ENCODE results near the gene PDIA5.
A peak's percentile ranks its signal among the peaks of the same experiment; 100 is the strongest.

The PDIA5 gene

DNA sequence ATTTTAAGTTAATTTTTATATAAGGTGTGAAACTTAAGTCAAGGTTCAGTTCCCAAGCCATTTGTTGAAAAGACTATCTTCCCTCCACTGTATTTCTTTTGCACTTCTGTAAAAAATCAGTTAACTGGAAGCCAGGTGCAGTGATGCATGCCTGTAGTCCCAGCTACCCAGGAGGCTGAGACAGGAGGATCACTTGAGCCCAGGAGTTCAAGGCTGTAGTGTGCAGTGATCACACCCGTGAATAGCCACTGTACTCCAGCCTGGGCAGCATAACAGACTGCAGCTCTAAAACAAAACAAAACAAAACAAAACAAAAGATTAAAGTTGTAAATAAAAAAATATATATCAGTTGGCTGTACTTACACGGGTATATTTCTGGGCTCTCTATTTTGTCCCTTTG, 101.8 kb downstream of the PDIA5 start:
- DNase-seq (ENCODE audit: low read depth, low spot score), result no peak

- no peak for DNase-seq (ENCODE audit: low read depth, low spot score)
Observed at GRCh38 chr3:123169492-123169929, 102.7 kb downstream of the PDIA5 start.

DNA sequence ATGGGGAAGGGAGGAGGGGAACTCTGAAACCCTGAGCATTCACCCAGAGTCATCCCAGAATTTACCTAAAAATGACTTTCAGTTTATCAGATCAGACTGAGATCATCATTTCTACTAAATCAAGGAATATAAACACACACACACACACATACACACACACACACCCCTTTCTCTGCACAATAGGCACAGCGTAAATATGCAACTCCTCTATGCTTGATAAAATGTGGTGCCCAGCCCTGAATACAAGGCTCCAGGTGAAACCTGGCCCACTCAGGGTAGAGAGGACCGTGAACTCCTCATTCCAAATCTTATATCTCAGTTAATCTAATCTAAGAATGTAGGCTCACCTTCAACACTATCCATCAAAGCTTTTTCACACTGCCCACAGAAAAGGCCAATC, 103.1 kb downstream of the PDIA5 start:
- DNase-seq (ENCODE audit: low read depth, low spot score), result no peak

GRCh38 chr3:123180791-123181190, 114.0 kb downstream of the PDIA5 start:
- DNase-seq (ENCODE audit: low read depth, low spot score), result no peak

- no peak for DNase-seq (ENCODE audit: low read depth, low spot score)
Observed at GRCh38 chr3:123186695-123187094, 119.9 kb downstream of the PDIA5 start.

DNA sequence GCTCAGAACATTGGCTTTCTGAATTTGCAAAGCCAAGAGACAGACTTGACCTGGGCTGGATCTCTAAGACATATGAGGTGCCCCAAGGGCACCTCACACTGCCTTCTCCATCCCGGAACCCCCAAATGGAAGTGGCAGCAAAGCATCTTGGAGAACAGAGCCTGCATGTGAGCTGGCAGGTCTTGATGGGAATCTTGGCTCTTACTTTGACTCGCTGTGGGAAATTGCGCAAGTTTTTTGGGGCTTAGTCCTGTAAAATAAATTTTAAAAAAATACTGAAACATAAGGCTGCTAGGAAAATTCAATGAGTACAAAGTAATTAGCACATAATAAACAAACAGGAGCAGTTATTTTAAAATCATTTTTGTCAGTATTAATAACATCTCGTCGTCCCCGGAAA, 121.2 kb downstream of the PDIA5 start:
- no peak for DNase-seq (ENCODE audit: low read depth, low spot score)

DNA sequence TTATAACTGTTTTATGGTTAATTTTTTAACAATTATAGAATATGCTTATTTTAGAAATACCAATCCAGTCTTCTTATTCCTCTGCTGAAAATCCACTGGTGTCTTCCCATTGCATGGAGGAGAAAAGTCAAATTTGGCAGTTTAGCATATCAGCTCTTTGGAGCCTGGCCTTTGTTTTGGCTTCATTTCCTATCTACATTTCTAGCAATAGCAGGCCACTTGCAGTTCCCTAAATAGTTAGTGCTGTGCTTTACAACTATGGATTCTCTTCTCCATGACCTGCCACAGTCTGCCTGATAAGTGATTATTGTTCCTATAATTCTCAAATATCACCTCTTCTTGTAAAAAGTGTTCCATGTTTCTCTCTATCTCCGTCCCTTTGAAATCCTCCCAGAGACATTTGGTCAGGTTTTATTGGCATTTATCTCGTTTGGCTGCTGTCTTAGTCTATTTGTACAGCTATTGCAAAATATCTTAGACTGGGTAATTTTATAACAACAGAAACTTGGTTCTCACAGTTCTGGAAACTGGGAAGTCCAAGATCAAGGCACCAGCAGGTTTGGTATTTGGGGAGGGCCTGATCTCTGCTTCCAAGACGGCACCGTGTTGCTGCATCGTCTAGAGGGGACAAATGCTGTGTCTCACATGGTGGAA, 126.8 kb downstream of the PDIA5 start:
- no peak for DNase-seq (ENCODE audit: low read depth, low spot score)

GRCh38 chr3:123194552-123194951, 127.7 kb downstream of the PDIA5 start:
- DNase-seq (ENCODE audit: low read depth, low spot score), result no peak

DNA sequence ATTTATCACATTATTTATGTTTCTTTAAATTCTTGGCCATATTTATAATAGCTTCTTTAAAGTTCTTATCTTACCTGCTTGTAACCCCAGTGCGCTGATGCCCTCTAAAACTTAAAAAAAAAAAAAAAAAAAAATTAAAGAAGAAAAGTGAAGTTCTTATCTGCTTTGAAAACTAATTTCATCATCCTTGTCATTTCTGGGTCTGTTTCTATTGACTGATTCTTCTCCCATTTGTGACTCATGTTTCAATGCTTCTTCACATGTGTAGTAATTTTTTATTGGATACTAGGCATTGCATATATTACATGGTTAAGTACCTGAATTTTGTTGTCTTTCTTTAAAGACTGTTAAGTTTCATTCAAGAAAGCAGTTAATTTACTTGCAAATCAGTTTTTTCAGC, 131.5 kb downstream of the PDIA5 start:
- no peak for DNase-seq (ENCODE audit: low read depth, low spot score)

- DNase-seq (ENCODE audit: low read depth, low spot score), result no peak
Observed at GRCh38 chr3:123201223-123201556, 134.4 kb downstream of the PDIA5 start.

DNA sequence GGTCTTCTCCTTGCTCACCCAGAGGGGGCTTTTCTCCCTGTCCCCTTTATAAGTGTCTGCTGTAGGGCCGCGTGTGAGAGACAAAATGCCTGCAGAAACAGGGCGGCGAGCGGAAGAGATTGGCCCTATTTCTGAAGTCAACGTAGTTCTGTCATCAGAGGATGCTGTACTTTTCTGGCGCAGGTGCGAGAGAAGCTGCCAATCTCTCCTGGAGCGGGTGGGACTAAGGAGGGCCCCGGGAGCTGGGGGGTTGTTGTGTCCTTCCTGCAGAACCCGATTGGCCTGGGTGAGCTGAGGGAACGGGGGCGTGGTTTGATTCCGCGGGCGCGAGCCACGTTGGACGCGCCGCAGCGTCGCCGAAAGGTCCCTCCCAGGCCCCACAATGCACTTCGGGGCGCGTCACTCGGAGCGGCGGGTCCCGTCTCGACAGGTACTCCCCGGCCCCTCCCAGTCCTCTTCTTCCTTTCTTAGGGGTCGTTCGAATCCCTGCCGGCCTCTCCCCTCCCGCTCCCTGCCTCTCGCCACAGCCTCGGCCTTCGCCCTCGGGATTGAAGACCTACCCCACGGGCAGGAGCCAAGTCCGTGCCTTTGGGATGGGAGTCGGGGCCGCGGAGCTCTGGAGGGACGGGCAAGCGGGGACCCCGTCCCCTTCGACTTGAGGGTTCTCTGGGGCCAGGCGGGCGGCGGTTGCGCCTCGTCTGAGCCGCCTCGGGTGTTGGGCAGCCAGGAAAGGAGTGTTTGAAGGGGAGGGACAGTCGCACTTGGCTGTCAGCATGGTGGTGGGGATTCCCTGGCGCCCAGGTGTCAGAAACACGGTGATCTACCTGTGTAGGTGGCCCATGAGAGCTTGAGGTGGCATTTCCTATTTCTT, 135.0 kb downstream of the PDIA5 start, which contains the start of gene SEC22A:
Gene SEC22A, plus strand, starts transcription at position 387 of the 871 bp plus-strand sequence. CDS start 7,275 bp downstream, outside the sequence.
- DNase-seq (ENCODE audit: low read depth, low spot score), result peak; percentile 82

- no peak for DNase-seq (ENCODE audit: low read depth, low spot score)
Observed at GRCh38 chr3:123202451-123202850, 135.6 kb downstream of the PDIA5 start.
